RWPE1 (cell line): ENCODE results near the gene KRT20.

ENCODE experiments used
- CTCF ChIA-PET: fragments of 350-600 bp; sonication (Branson Sonifier 250); formaldehyde crosslinking; extraction: SDS; loops from one replicate; lab custom pipeline; 2021; lab: Yijun Ruan, JAX
- POLR2A ChIA-PET: fragments of 400-600 bp; formaldehyde crosslinking; extraction: SDS; loops from one replicate; lab custom pipeline; 2020; ENCODE audit warnings: antibody characterized with exemption; ENCODE audit not compliant: low non-redundant PET; lab: Yijun Ruan, JAX
- DNase-seq: peaks from one replicate; pipeline ENCODE4 v3.0.0; 2012; ENCODE audit warnings: low spot score
- H3K27ac ChIP-seq: fragments of 450-650 bp; 2 replicates; pipeline ENCODE4 v1.5.1; 2017
- TF ChIP-seq, protein P1 (sequence below): fragments of 450-650 bp; conservative IDR thresholded peaks from 2 replicates; pipeline ENCODE4 v1.5.1; 2017; ENCODE audit warnings: low read depth, mild to moderate bottlenecking

Gene KRT20

DNA sequence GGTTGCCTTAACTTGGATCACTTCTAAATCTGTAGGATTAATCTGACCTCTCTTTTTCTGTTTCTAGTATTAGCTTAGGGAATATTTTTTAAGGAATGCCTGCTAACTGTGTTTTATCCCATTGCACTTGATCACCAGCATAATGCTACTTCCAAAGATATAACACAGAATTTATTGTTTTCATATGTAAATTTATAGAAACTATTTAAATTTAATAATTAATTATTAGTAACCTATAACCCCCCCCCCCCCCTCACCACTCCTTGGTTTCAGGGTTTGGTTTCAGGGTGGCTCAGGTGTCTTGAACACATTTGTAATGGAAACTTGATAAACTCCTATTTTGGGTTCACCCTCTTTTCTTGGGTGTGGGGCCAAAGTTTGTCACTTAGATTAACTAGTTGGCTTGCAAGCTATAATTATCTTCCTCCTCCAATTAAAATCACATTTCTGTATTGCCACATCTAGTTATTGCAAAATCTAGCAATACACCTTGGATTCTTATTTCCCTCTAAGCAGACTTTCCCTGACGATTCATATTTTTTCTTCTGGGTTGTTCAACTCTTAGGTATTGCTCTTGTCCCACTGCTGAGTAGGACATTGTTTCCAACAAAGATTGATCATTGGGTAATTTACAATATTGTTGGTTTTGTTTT, 36.3 kb downstream of the KRT20 start:
- POLR2A ChIA-PET = no interaction called here
- H3K27ac ChIP-seq = no peak overlapping the region
- no peak for DNase-seq
- CTCF ChIA-PET = no interaction called here
- TF ChIP-seq, protein P1, sequence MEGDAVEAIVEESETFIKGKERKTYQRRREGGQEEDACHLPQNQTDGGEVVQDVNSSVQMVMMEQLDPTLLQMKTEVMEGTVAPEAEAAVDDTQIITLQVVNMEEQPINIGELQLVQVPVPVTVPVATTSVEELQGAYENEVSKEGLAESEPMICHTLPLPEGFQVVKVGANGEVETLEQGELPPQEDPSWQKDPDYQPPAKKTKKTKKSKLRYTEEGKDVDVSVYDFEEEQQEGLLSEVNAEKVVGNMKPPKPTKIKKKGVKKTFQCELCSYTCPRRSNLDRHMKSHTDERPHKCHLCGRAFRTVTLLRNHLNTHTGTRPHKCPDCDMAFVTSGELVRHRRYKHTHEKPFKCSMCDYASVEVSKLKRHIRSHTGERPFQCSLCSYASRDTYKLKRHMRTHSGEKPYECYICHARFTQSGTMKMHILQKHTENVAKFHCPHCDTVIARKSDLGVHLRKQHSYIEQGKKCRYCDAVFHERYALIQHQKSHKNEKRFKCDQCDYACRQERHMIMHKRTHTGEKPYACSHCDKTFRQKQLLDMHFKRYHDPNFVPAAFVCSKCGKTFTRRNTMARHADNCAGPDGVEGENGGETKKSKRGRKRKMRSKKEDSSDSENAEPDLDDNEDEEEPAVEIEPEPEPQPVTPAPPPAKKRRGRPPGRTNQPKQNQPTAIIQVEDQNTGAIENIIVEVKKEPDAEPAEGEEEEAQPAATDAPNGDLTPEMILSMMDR = no peak

DNA sequence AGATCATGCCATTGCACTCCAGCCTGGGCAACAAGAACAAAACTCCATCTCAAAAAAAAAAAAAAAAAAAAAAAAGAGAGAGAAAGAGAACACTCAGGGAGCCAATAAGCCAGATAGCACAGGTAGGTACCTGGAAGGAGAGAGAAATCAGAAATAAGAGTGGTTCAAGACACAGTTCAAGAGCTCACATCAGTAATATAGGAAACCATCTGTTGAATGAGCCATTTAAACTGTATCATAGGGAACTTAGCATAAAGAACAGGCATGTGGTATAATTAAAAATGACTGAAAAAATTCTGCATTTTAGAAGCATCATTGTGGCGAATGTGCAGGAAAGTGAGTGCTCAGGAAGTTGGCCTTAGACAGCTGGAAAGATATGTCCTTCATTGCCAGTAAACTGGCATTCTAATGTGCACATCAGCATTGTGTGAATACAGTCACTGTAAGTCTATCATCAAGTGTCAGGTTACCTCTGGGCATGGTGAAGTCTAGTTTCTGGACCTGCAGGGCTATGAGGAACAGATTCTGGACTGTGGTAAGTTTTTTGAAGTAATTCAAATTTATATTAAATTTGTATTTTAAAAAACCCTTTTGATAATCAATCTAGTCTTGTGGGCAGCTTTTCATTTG, 38.4 kb downstream of the KRT20 start:
- TF ChIP-seq, protein P1 = no peak
- ChIA-PET POLR2A (interaction anchor here (0.8 kb wide), 1 partner anchor 29 kb away, joined by 6 read pairs; no protein-coding TSS in a partner anchor), CTCF (interaction anchor here (0.6 to 0.7 kb wide), 2 partner anchors 141 to 816 kb away, joined by 3 to 4 read pairs; no protein-coding TSS in a partner anchor)
- no peak for DNase-seq
- H3K27ac ChIP-seq = no peak overlapping the region

DNA sequence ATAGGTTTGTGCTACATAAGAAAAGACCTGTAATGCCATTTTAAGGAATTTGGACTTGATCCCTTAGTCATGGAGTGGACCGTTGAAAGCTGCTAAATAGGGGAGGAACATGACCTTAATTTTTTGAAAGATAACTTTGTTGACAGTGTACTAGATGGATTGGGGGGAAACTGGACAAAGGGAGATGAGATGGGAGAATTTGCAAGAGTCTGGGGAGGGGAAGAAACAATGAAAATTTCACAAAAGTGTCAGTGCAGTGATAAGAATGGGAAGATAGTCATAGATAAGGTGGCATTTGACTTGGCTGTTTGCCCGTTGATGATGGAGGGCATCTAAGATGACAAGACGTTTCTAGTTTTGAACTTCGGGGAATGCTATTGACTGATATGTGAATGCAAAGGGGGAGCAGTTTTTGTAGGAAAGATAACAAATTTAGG, 40.4 kb downstream of the KRT20 start:
- DNase-seq = no peak
- H3K27ac ChIP-seq = no peak overlapping the region
- POLR2A ChIA-PET = no interaction called here
- TF ChIP-seq, protein P1 = no peak
- CTCF ChIA-PET = no interaction called here

DNA sequence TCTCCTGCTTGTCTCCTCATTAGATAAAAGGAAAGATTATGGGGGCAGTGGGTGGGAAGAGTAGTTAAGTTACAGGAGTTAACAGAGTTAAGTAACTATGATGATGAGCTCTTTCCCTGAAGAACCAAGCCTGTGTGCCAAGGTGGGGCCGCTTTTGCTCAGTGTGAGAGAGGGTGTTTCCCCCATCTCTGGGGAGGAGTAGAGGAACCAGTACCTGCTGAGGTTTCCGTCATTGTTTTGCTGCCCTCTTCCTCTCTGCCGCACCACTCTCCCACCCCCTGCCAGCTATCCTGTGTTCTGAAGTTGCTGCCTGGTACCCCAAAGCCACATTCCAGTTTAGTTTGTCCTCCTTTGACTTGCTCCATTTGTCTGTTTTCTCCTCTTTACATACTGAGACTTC, 41.8 kb downstream of the KRT20 start:
- DNase-seq = no peak
- TF ChIP-seq, protein P1 = no peak
- H3K27ac ChIP-seq = no peak overlapping the region
- CTCF ChIA-PET = interaction anchor here (0.6 to 0.7 kb wide), 3 partner anchors 11 to 686 kb away, joined by 3 read pairs; no protein-coding TSS in a partner anchor
- POLR2A ChIA-PET = no interaction called here

DNA sequence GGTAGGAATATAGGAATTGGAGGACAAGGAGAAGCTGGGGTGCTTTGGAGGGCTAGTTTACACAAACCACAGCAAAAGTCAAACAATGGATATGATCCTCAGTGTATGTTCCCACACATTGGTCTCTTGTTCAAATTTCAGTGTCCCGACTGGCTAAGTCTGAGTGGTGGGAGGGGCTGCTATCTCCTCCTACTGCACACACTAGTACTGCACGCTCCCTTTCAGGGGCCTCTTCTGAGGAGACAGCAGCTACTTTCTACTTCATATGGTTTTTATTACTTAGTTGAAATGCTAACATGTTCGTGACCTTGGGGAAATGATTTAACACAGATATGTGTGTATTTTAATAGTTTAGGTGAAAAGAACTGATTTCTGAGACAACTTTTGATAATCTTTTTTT, 43.8 kb downstream of the KRT20 start:
- ChIA-PET POLR2A (no interaction called here), CTCF (no interaction called here)
- TF ChIP-seq, protein P1 = no peak
- no peak overlapping the region for H3K27ac ChIP-seq
- no peak for DNase-seq

DNA sequence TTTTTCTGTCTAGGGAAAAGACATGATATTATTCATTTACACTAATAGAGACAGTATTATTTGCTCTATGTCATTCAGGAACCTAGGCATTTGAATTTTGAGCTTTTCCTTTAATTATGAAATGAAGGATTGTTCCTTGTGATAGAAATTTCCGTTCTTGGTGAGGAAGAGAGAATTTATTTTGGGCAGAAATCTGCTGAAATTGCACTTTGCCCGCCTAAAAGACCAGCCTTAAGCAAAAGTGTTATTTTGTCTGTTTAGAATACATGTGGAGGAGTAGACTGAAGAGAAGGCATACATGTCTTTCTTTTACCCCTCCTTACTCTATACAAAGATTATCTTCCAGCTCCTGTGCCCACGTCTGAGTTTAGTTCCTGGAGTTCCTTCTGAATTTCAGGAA, 45.8 kb downstream of the KRT20 start:
- ChIA-PET CTCF (interaction anchor here (0.6 kb wide), 1 partner anchor 8 kb away, joined by 4 read pairs; no protein-coding TSS in a partner anchor), POLR2A (no interaction called here)
- no peak for DNase-seq
- TF ChIP-seq, protein P1 = no peak
- H3K27ac ChIP-seq = no peak overlapping the region
